NCI-H2196 treated with DMSO at 0.1 percent for 48 hours (cell line): ENCODE measurements around the gene TMEM86A.

ENCODE experiments used
- DNase-seq: peaks from one replicate; lab custom pipeline; 2025; ENCODE audit not compliant: unreplicated experiment; lab: John Stamatoyannopoulos, UW

The TMEM86A gene

GRCh38 chr11:18699848-18700261, 1.3 kb downstream of the TMEM86A start:
- no peak for DNase-seq

DNA sequence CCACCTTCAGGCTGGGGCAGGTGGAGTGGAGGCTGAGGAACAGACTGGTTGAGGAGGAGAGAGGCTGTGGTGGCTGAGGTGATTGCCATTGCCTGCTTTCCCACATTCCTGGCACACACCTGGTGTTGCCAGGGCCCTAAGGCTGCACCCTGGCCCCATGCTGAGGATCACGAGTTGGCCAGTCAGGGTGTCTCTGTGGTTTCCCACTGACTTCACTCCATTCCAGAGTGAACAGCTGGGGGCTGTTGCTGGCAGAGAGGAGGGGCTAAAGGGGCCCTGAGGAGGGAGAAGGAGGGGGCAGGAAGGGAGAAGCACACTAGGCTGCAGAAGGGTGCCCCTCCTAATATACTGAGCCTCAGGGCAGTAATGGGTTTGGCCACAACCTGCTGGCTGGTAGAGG, 1.8 kb downstream of the TMEM86A start:
- DNase-seq, result peak; percentile 43

- DNase-seq, result no peak
These were observed 2.3 kb downstream of the TMEM86A start for GRCh38 chr11:18700872-18701271.

- DNase-seq, result no peak
These were observed 3.1 kb downstream of the TMEM86A start for GRCh38 chr11:18701614-18702216.

DNA sequence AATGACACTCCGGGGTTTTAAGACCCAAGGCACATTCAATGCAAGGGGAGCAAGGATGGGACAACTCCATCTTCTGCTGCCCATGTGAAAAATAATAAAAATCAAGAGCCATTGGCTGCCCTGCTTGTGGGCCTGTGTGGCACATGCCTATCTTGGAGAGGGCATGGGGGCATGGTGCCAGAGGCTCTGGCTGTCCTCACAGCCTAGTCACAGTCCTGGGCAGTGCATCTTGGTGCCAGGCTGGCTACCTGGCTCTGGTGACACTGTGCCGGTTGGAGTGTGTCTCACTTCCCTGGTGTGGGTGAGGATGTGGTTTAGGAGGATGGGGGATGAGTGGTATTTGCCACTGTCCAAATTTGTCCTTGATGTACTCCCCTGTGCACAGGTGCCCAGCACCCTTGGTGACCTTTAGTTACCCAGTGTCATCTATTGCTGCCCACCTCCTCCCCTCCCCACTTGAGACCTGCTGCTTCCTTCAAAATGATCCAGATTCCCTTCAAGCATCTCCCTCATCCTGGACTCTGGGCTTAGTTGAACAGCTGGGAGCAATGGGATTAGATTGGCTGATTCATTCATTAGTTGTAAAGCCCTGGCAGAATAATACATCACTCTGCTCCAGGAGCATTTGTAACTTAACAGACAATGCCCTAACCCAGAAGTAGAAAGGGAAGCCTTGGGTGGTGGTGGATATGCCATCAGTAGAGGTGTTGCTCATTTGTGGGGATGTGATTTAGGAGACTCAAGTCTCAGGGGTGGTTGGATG, 4.6 kb downstream of the TMEM86A start:
- DNase-seq, result no peak

GRCh38 chr11:18704045-18704645, 5.6 kb downstream of the TMEM86A start:
- DNase-seq, result no peak

- peak; percentile 38 for DNase-seq
These were observed 6.1 kb downstream of the TMEM86A start for GRCh38 chr11:18704698-18705097.

DNA sequence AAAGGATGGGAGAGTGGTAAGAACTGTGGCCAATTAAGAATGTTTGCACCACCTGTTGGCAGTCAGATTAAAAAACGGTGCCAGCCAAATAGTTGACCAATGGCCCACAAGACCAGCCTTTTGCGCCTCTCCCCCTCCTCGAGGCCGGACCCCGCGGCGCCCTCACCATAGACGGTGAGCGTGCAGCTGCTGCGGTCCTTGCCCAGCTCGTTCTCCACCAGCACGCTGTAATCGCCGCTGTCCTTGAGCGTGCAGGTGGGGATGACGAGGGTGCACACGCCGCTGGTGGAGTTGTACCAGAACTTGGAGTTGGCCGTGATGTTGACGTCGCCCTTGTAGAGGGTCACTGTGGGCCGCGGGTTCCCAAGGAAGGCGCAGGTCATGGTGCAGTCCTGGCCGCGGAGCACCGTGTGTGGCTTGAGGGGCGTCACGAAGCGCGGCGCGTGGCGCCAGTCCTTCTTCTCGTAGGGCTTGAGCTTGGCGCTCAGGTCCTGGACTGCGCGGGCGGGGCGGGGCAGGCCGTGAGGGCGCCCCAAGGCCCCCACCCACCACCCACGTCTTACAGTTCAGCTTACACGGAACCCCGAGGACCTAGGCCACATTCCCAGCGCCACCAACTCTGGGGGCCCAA, 7.2 kb downstream of the TMEM86A start:
- no peak for DNase-seq

DNA sequence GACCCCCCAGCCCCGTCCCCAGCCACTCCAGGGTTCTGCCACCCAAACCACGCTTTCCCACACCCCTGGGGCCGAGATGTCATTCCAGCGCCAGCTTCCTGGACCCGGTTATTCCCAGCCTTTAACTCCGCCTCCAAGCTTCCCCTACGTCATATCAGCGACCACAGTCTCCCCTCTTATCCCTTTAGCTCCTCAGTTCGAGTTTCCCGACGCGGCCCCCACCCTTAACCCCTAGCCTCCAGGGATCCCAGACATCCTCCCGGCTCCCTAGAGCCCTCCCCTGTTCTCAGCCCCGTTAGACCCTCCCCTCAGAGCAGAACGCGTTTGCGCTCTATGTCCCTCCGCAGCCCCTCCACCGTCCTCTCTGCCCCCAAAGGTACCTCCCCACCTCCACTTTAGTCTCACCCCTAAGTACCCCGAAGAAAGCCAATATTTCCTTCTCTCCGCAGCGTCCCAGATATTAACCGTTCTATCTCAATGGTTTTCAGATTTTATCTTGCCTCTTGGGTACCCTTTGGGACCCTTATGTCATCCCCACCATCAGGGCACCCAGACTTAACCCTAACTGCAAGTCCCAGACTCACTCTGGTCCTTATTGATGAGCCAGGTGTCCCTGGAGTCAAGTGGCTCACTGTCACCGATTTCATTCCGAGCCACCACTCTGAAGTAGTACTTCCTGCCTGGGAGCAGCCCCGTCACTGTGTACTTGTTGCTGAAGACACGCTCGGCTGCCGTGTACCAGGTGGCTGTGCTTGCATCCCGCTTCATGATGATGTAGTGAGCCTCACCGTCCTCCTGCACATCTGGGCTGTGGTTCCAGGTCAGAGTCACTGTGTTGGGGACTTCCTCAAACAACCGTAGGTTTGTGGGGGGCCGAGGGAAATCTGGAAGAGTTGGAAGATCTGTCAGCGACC, 8.0 kb downstream of the TMEM86A start:
- DNase-seq, result peak; percentile 47

DNA sequence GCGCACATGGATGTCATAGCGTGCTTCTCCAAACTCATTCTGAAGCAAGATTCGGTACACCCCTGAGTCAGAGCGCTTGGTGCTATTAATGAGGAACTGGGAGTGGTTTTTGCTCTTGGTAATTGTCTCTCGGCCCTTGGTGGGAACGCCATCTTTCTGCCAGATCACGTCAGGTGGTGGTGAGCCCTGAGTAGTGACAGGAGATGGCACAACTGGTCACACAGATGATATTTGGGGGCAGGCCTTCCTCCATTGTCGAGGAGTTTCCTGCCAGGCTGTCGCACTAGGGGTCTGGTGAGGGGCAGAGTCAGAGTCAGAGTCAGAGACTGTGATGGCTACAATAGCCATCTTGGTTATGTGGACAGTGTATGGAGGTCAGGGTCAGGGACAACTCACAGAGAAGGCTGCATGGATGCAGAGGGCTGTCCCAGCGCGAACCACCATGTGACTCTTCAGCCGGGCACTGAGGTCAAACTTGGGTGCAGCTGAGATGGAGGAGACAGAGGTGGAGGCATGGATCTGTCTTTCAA, 9.3 kb downstream of the TMEM86A start:
- DNase-seq, result no peak

DNA sequence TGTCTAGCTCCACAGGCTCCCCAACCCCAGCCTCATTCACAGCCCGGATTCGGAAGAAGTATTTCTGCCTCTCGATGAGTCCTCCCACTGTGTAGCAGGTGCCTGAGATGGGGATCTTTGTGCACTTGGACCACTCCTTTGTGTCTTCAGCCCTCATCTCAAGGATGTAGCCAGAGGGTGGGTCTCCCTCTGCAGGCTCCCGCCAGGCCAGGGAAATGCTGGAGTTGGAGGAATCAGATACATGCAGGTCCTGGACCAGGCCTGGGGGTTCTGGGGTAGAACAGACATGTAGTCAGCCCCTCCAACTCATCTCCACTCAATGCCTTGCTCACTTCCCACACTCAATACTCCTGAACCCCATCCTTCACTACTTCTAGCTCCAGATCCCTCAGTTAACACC, 10.8 kb downstream of the TMEM86A start:
- DNase-seq, result no peak

GRCh38 chr11:18710545-18710944, 12.0 kb downstream of the TMEM86A start:
- DNase-seq, result no peak

GRCh38 chr11:18713646-18714442, 15.3 kb downstream of the TMEM86A start:
- no peak for DNase-seq

GRCh38 chr11:18714443-18714780, 15.8 kb downstream of the TMEM86A start:
- DNase-seq, result no peak

GRCh38 chr11:18715476-18715875, 16.9 kb downstream of the TMEM86A start:
- DNase-seq, result no peak

- peak; percentile 10 for DNase-seq
These were observed 21.7 kb downstream of the TMEM86A start for GRCh38 chr11:18720091-18720807.

DNA sequence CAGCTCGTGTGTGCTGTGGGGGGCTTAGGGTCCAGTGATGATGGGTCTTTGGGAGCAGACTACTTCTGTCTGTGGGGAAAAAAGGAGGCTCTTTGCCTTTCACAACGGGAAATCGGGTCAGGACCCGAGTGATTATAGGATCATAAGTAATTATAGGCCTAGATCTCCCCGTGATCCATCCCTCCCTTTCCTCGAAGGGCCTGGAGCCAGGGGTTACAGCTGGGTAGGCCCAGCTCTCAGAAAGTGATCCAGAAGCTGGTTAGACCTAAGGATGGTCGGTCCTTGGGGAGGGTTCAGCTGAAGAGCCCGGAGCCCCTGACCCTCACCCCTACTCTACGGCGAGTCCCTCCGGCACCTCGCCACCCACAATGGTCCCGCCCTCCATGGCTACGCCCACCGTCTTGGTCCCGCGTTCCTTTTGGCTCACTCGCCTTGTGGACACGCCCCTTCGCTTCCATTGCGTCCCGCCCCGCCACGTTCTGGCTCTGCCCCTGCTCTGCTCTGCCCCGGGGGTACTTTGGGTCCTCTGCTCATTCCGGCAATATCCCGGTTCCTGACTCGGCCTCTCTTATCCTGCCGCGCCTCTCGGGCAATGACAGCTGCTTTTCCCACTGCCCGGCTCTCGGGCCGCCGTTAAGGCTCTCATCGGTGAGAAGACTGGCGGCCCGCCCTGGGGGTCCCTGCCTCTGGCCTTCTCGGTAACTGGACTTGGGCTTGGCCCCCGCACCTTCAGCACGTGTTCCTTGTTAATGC, 22.4 kb downstream of the TMEM86A start:
- peak; percentile 53 for DNase-seq

DNA sequence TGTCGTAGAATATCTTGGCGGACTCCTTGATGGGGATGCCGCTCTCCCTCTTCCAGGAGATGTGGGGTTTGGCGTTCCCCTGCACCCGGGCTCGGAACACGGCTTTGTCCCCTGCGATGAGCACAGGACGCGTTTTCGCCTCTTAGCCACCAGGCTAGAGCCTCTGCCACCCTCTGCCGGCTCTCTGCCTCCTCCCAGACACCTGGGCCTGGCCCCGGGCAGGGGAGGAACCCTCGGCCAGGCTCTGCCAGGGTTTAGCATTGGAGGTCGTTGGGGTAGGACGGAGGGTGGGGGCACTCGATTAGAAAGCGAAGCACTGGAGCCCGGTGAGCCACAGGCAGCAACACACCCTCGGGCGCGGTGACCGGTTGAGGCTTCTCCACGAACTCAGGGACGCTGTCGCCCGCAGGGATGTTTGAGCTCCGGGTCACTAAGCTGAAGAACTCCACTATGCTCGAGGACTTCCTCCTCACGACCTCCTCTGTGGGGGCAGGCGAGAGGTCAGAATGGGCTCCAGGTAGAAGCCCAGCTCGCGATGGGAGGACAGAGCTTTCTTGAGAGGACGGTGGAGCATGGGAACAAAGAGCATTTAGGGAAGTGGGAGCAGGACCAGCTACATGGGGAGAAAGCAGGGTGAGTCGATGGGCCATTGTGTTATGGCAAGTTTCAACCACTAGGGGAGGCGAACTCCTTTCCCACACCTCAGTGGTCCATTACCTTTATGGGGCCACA, 23.1 kb downstream of the TMEM86A start:
- peak; percentile 7 for DNase-seq
